ENCODE data around the gene SORCS2. TPM values are rescaled to one million over a fixed set of nuclear protein-coding genes. Genes with fewer than 3 reads are reported as not detected.

Gene SORCS2
- total and polyA plus RNA-seq, 2 experiments from 2014 or later, result 0.92 to 6.9 TPM

DNA sequence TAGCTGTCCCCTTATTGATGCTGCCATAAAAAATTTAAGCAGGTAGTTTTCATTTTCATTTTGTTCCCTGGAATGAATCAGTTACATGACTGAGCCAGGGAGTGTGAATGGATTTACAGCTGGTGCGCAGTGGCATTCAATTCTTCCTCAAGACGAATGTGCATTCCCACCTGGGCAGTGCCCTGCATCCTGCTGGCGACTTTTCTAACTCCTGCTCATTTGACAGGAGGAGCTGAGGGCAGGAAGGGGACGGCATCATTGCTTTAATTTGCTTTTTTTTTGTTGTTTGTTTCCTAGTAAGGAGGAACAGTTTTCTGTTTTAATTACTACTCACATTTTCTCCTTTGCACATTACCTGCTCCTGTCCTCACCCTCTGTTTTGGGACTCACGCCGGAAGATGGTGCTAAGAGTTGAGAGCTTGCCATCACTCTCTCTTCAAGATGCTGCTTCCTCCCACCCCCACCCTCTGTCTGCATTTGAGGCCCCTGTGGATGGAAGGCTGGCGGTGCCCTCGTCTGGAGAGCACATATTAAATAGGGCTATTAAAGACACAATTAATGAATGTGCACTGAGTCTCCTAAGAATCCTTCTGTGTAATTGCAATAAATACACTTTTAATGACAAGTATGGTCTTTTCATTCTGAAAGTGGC, 206.6 kb downstream of the SORCS2 start:
- H3K36me3 ChIP-seq, result no peaks in the 10 kb centered on the region
- no peak for DNase-seq (ENCODE audit: low read depth in 1 of 2, low spot score in 1 of 2)
- H3K4me3 ChIP-seq, result no peak overlapping the region
- no peak overlapping the region for H3K27ac ChIP-seq
- no peaks in the 10 kb centered on the region for H3K9me3 ChIP-seq (ENCODE audit: low read depth)
- TF ChIP-seq, protein P1, sequence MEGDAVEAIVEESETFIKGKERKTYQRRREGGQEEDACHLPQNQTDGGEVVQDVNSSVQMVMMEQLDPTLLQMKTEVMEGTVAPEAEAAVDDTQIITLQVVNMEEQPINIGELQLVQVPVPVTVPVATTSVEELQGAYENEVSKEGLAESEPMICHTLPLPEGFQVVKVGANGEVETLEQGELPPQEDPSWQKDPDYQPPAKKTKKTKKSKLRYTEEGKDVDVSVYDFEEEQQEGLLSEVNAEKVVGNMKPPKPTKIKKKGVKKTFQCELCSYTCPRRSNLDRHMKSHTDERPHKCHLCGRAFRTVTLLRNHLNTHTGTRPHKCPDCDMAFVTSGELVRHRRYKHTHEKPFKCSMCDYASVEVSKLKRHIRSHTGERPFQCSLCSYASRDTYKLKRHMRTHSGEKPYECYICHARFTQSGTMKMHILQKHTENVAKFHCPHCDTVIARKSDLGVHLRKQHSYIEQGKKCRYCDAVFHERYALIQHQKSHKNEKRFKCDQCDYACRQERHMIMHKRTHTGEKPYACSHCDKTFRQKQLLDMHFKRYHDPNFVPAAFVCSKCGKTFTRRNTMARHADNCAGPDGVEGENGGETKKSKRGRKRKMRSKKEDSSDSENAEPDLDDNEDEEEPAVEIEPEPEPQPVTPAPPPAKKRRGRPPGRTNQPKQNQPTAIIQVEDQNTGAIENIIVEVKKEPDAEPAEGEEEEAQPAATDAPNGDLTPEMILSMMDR (IDR thresholded peaks at IDR 0.05; ENCODE audit: low read depth, low read length), result no peak
- no peaks in the 10 kb centered on the region for H3K27me3 ChIP-seq
- H3K4me1 ChIP-seq (ENCODE audit: low read depth), result peaks cover 12% of the 10 kb centered on the region

DNA sequence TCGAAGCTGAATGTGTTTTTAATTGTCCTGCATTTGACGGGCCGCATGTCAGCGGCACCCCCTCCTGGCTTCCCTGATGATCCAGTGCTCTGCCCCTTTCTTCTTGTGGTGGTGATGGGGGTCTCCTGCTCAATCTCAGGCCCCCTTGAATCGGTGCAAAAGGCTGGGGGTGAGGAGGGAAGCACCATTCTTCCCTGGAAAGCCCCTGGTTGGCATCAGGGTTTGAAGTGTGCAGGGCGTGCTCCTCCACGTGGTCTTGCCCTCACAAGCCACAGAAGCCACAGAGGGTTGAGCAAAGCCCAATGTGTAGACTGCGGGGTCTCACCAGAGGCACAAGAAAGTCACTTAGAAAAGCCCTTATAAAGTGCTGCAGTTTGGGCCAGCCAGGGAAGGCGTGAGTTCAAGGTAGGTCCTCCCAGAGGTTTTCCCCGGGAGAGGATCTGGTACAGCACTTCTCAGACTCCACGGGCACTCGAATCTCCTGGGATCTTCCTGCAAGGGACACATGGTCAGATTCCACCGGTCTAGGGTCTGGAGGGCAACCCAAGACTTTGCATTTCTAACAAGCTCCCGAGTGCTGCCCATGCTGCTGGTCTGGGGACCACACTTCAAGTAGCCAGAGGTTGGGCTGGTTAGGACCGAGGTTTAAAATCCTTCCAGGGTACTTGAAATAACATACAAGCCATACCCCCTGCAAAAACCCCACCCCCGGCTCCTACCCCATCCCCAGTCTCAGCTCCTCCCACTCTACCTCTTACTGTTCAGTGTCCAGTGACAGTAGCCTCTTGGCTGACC, 207.3 kb downstream of the SORCS2 start:
- DNase-seq (ENCODE audit: low read depth in 1 of 2, low spot score in 1 of 2), result no peak
- no peak overlapping the region for H3K4me3 ChIP-seq
- no peaks in the 10 kb centered on the region for H3K36me3 ChIP-seq
- peaks cover 12% of the 10 kb centered on the region for H3K4me1 ChIP-seq (ENCODE audit: low read depth)
- H3K9me3 ChIP-seq (ENCODE audit: low read depth), result no peaks in the 10 kb centered on the region
- TF ChIP-seq, protein P1 (IDR thresholded peaks at IDR 0.05; ENCODE audit: low read depth, low read length), result no peak
- H3K27me3 ChIP-seq, result no peaks in the 10 kb centered on the region
- H3K27ac ChIP-seq, result no peak overlapping the region

DNA sequence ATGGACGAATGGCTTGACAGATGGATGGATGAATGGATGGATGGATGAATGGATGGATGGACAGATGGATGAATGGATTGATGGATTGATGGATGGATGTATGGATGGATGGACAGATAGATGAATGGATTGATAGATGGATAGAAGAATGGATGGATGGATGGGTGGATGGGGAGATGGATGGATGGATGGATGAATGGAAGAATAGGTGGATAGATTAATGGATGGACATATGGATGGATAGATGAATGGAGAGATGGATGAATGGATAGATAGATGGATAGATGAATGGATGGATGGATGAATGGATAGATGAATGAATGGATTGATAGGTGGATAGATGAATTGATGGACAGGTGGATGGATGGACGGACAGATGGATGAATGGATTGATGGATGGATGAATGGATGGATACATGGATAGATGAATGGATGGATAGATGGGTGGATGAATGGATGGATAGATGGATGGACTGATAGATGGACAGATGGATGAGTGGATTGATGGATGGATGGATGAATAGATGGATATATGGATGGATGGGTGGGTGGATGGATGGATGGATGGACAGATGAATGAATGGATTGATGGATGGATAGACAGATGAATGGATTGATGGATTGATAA, 208.4 kb downstream of the SORCS2 start:
- H3K36me3 ChIP-seq, result no peaks in the 10 kb centered on the region
- no peaks in the 10 kb centered on the region for H3K27me3 ChIP-seq
- no peak overlapping the region for H3K27ac ChIP-seq
- peaks cover 12% of the 10 kb centered on the region for H3K4me1 ChIP-seq (ENCODE audit: low read depth)
- no peaks in the 10 kb centered on the region for H3K9me3 ChIP-seq (ENCODE audit: low read depth)
- no peak for DNase-seq (ENCODE audit: low read depth in 1 of 2, low spot score in 1 of 2)
- TF ChIP-seq, protein P1 (IDR thresholded peaks at IDR 0.05; ENCODE audit: low read depth, low read length), result no peak
- no peak overlapping the region for H3K4me3 ChIP-seq

DNA sequence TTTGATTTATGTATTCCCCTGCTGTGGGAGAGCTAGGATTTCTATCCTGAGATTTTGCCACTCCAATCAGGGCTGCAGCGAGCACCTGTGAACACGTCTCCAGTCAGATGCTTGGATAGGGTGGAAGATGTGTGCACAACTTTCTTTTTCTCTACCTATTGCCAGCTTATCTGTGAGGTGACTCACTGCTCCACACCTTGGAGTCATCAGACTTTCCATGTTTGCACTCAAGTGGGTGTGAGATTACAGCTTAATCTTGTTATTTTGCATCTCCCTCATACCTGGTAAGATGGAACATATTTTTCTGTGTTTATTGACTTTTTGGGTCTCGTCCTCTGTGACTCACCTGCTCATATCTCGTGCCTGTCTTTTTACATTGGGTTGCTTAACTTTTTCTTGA, 210.2 kb downstream of the SORCS2 start:
- no peak for DNase-seq (ENCODE audit: low read depth in 1 of 2, low spot score in 1 of 2)
- Histone ChIP-seq H3K27ac (no peak overlapping the region), H3K4me3 (no peak overlapping the region), H3K27me3 (no peaks in the 10 kb centered on the region), H3K4me1 (ENCODE audit: low read depth) (peaks cover 5% of the 10 kb centered on the region), H3K36me3 (no peaks in the 10 kb centered on the region), H3K9me3 (ENCODE audit: low read depth) (no peaks in the 10 kb centered on the region)
- TF ChIP-seq, protein P1 (IDR thresholded peaks at IDR 0.05; ENCODE audit: low read depth, low read length), result no peak

DNA sequence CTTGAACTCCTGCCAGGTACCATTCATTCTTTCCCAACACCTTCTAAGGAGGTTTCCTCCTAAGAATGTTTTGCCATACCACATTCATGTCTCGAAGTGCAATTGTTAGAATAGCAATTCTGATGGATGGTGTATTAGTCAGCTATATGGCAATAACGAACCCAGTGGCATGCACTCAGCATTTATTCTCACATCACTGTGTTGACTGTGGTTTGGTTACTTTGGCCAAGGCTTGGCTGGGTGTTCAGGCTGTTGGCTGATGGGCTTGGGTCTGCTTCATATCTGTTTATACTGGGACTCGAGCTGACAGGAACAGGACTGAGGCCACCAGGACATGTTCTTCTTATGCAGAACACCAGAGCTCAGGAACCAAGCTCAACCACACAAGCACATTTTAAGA, 210.7 kb downstream of the SORCS2 start:
- DNase-seq (ENCODE audit: low read depth in 1 of 2, low spot score in 1 of 2), result no peak
- TF ChIP-seq, protein P1 (IDR thresholded peaks at IDR 0.05; ENCODE audit: low read depth, low read length), result no peak

More for the DNA sequence above, 210.7 kb downstream of the SORCS2 start:
- Histone ChIP-seq H3K36me3 (no peaks in the 10 kb centered on the region), H3K27me3 (no peaks in the 10 kb centered on the region), H3K4me3 (no peak overlapping the region), H3K27ac (no peak overlapping the region), H3K9me3 (ENCODE audit: low read depth) (no peaks in the 10 kb centered on the region), H3K4me1 (ENCODE audit: low read depth) (peaks cover under 1% of the 10 kb centered on the region)

Measured in cardiac muscle cell (in vitro differentiated cells and primary cell).